ENCODE results near the gene MPO. TPM values are rescaled to one million over a fixed set of nuclear protein-coding genes. Genes with fewer than 3 reads are reported as not detected.

Gene MPO
- total and polyA plus RNA-seq, 10 of the 15 experiments (the other 5 are each of a cell fraction or from before 2014, with no cell fraction given) = 0.06 to 0.49 (median 0.14) TPM

GRCh38 chr17:58253082-58253481, 27.7 kb downstream of the MPO start:
- Histone ChIP-seq H3K9ac (ENCODE audit: control insufficient read depth, insufficient read depth, low read length) (no peak overlapping the region), H3K27me3 (replicated peaks in 1 of 2; ENCODE audit: control insufficient read depth in 2 of 2, insufficient read depth in 2 of 2, low read length in 1 of 2) (no peaks in the 10 kb centered on the region; a peak in 2 of 4 replicates), H3K4me1 (ENCODE audit: control insufficient read depth, insufficient read depth, low read length) (peaks cover 6% of the 10 kb centered on the region), H3K4me3 (no peak overlapping the region), H4K20me1 (ENCODE audit: control insufficient read depth, insufficient read depth) (no peaks in the 10 kb centered on the region), H2AFZ (ENCODE audit: control insufficient read depth, low read depth, low read length) (no peak overlapping the region), H3K36me3 (ENCODE audit: control insufficient read depth in 2 of 2, insufficient read depth in 2 of 2, low read length in 1 of 2) (no peaks in the 10 kb centered on the region), H3K4me2 (ENCODE audit: control insufficient read depth, insufficient read depth) (no peak overlapping the region), H3K9me3 (replicated peaks; ENCODE audit: control insufficient read depth, insufficient read depth, low read length) (no peaks in the 10 kb centered on the region), H3K79me2 (ENCODE audit: control insufficient read depth, insufficient read depth, low read length) (no peaks in the 10 kb centered on the region), H3K27ac (ENCODE audit: control insufficient read depth, insufficient read depth) (no peak overlapping the region)
- DNase-seq (ENCODE audit: low read depth, low spot score) = no peak
- SMC1A ChIA-PET (ENCODE audit: uncharacterized antibody, unreplicated experiment) = interaction anchor here (0.5 to 0.9 kb wide), 3 partner anchors 53 to 271 kb away, joined by 3 read pairs; no protein-coding TSS in a partner anchor
- no peak for FAIRE-seq
- RAD21 ChIA-PET (ENCODE audit: unreplicated experiment) = no interaction called here
- in situ Hi-C loops (cut with MboI) (no loop called here), intact Hi-C loops (cut with micrococcal nuclease; ENCODE audit: unreplicated experiment) (no loop called here)
- CTCF ChIA-PET = interaction anchor here (3.9 kb wide), 1 partner anchor 53 kb away, joined by 21 read pairs; no protein-coding TSS in a partner anchor
- WGBS (ENCODE audit: insufficient coverage, insufficient replicate concordance, low lambda C conversion rate, missing lambda C conversion rate) = 54% methylated on average over 3 of the region's 3 CpGs
- POLR2A ChIA-PET = interaction anchor here (0.6 kb wide), 1 partner anchor 162 kb away, joined by 3 read pairs; no protein-coding TSS in a partner anchor
- TF ChIP-seq HDAC2 (IDR thresholded peaks at IDR 0.05) (no peak), CREB1 (IDR thresholded peaks at IDR 0.05; ENCODE audit: low read depth) (no peak), BHLHE40 (IDR thresholded peaks at IDR 0.05; ENCODE audit: borderline replicate concordance in 1 of 2, low read depth in 2 of 2, low read length in 1 of 2) (no peak), IKZF1 (conservative IDR thresholded peaks at IDR 0.05) (no peak), KDM1A (IDR thresholded peaks at IDR 0.05; ENCODE audit: borderline replicate concordance) (no peak), MYB (IDR thresholded peaks at IDR 0.05; ENCODE audit: borderline replicate concordance, low read depth, low read length) (no peak), NR2C1 (IDR thresholded peaks at IDR 0.05) (no peak), MEF2B (IDR thresholded peaks at IDR 0.05; ENCODE audit: partially characterized antibody, poor library complexity, severe bottlenecking) (no peak), RUNX3 (IDR thresholded peaks at IDR 0.05; ENCODE audit: low read length) (no peak), NR2F1 (conservative IDR thresholded peaks at IDR 0.05) (no peak), ESRRA (IDR thresholded peaks at IDR 0.05; ENCODE audit: low read length) (no peak), E2F4 (IDR thresholded peaks at IDR 0.05; ENCODE audit: low read depth, low read length) (no peak)
- no peak for ATAC-seq
- BruUV-seq (replicated peaks) = no TSS peak

All from GM12878 (cell line).